Measurements from ENCODE around the gene DDX41. TPM values are rescaled to one million over a fixed set of nuclear protein-coding genes. Genes with fewer than 3 reads are reported as not detected.

The DDX41 gene
- total RNA-seq, 2 experiments from 2014 or later: 169 to 224 TPM

GRCh38 chr5:177477701-177478477 lies 38.9 kb downstream of the DDX41 start:
- H3K4me3 ChIP-seq (ENCODE audit: low read depth, low read length, poor library complexity, severe bottlenecking): no peak overlapping the region
- no peaks in the 10 kb centered on the region for H3K36me3 ChIP-seq (ENCODE audit: insufficient read depth, low read length)
- H3K27ac ChIP-seq (ENCODE audit: low read depth, low read length, poor library complexity, severe bottlenecking): no peak overlapping the region
- H3K9me2 ChIP-seq (ENCODE audit: insufficient read depth, low read length): no peaks in the 10 kb centered on the region
- H2AFZ ChIP-seq (ENCODE audit: low read length): no peak overlapping the region
- no peak overlapping the region for H3K4me2 ChIP-seq (ENCODE audit: low read length)
- peaks cover under 1% of the 10 kb centered on the region for H3K4me1 ChIP-seq (ENCODE audit: insufficient read depth, low read length, poor library complexity, severe bottlenecking)
- BruUV-seq (replicated peaks): no TSS peak
- H3K79me2 ChIP-seq (ENCODE audit: insufficient read depth, low read depth, low read length): no peaks in the 10 kb centered on the region
- intact Hi-C loops (cut with micrococcal nuclease; ENCODE audit: unreplicated experiment): no loop called here
- POLR2A ChIA-PET: interaction anchor here (0.6 to 1.6 kb wide), 2 partner anchors 31 to 56 kb away, joined by 3 to 4 read pairs; no protein-coding TSS in a partner anchor
- CTCF ChIA-PET (ENCODE audit: unreplicated experiment): no interaction called here
- no peak for DNase-seq (ENCODE audit: low spot score)
- H4K20me1 ChIP-seq (ENCODE audit: insufficient read depth, low read length): no peaks in the 10 kb centered on the region
- no peaks in the 10 kb centered on the region for H3K9me3 ChIP-seq (ENCODE audit: low read length)
- TF ChIP-seq EZH2phosphoT487 (IDR thresholded peaks at IDR 0.05; ENCODE audit: borderline replicate concordance, low read depth, low read length): no peak
- TF ChIP-seq, protein P1, sequence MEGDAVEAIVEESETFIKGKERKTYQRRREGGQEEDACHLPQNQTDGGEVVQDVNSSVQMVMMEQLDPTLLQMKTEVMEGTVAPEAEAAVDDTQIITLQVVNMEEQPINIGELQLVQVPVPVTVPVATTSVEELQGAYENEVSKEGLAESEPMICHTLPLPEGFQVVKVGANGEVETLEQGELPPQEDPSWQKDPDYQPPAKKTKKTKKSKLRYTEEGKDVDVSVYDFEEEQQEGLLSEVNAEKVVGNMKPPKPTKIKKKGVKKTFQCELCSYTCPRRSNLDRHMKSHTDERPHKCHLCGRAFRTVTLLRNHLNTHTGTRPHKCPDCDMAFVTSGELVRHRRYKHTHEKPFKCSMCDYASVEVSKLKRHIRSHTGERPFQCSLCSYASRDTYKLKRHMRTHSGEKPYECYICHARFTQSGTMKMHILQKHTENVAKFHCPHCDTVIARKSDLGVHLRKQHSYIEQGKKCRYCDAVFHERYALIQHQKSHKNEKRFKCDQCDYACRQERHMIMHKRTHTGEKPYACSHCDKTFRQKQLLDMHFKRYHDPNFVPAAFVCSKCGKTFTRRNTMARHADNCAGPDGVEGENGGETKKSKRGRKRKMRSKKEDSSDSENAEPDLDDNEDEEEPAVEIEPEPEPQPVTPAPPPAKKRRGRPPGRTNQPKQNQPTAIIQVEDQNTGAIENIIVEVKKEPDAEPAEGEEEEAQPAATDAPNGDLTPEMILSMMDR (conservative IDR thresholded peaks at IDR 0.05; ENCODE audit: low read length): no peak

DNA sequence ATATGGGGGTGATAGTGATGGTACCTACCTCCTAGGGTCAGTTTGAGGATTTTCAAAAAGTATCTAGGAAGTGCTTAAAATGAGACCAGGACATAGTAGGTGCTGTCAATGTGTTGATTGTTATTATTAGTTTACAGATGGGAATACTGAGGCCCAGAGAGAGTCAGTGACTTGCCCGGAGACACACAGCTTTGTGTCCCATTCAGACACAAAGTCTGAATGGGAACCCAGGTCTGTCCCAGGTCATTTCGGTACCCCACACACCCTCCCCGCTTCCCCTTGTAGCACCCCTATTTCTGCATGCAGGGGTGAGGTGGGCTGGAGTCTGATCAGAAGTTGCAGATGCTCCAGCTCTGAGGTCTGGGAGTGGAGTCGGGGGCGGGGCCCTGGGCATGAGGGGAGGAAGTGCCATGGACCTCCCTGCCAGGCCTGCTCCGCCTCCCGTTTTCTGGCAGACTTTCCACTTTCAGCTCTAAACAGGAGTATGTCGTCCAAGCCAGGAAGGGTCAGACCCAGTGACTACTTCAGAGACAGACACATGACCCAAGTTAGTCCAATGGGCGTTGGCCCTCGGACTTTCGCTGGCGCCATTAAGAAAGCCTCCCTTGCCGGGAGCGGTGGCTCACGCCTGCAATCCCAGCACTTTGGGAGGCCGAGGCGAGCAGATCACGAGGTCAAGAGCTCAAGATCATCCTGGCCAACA lies 40.1 kb downstream of the DDX41 start:
- DNase-seq (ENCODE audit: low spot score): no peak
- CTCF ChIA-PET (ENCODE audit: unreplicated experiment): interaction anchor here (0.6 kb wide), 1 partner anchor 94 kb away, joined by 4 read pairs; no protein-coding TSS in a partner anchor
- H2AFZ ChIP-seq (ENCODE audit: low read length): no peak overlapping the region
- no peaks in the 10 kb centered on the region for H3K9me2 ChIP-seq (ENCODE audit: insufficient read depth, low read length)
- POLR2A ChIA-PET: no interaction called here
- TF ChIP-seq, protein P1 (conservative IDR thresholded peaks at IDR 0.05; ENCODE audit: low read length): no peak
- TF ChIP-seq EZH2phosphoT487 (IDR thresholded peaks at IDR 0.05; ENCODE audit: borderline replicate concordance, low read depth, low read length): no peak
- H3K9me3 ChIP-seq (ENCODE audit: low read length): no peaks in the 10 kb centered on the region
- no peak overlapping the region for H3K4me2 ChIP-seq (ENCODE audit: low read length)
- BruUV-seq (replicated peaks): no TSS peak
- no peak overlapping the region for H3K27ac ChIP-seq (ENCODE audit: low read depth, low read length, poor library complexity, severe bottlenecking)
- no peaks in the 10 kb centered on the region for H4K20me1 ChIP-seq (ENCODE audit: insufficient read depth, low read length)
- no peaks in the 10 kb centered on the region for H3K79me2 ChIP-seq (ENCODE audit: insufficient read depth, low read depth, low read length)
- intact Hi-C loops (cut with micrococcal nuclease; ENCODE audit: unreplicated experiment): no loop called here
- no peak overlapping the region for H3K4me3 ChIP-seq (ENCODE audit: low read depth, low read length, poor library complexity, severe bottlenecking)
- H3K4me1 ChIP-seq (ENCODE audit: insufficient read depth, low read length, poor library complexity, severe bottlenecking): peaks cover 10% of the 10 kb centered on the region
- no peaks in the 10 kb centered on the region for H3K36me3 ChIP-seq (ENCODE audit: insufficient read depth, low read length)
